Coronary artery (tissue), 2 donors: ENCODE measurements around the gene HES1.

ENCODE experiments used
- DNase-seq: peaks from one replicate; pipeline ENCODE4 v3.0.0-alpha.2; 2017; ENCODE audit warnings: low spot score
- H3K27ac ChIP-seq, 2 donors: fragments of 200-600 bp; sonication (generic); one replicate each; pipeline ENCODE4 v1.5.1; 2016 to 2019
- H3K4me3 ChIP-seq: fragments of 200-600 bp; sonication (generic); 2 replicates; pipeline ENCODE4 v1.5.1; 2016; ENCODE audit warnings: mild to moderate bottlenecking, moderate library complexity
- TF ChIP-seq, protein P1 (sequence below): fragments of 200-600 bp; sonication (generic); IDR thresholded peaks from one replicate; pipeline ENCODE4 v1.5.1; 2019; ENCODE audit warnings: antibody characterized with exemption

The HES1 gene

DNA sequence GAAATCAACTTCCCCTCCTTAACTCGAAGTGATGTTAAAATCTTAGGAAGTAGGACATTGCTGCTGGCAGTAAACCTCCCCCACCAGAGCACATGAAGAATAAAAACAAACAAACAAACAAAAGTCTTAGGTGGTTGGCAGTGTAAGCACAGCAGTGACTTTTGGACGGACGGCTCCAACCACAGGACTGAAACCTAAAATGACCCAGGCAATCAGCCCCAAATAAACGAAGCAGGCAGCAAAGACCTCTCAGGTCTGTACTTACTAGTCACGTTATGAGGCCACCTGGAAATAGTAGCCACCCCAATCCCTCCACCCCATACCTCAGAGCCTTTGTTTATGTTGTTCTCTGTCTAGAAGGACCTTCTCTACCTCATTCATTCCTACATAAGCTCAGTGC, 33.5 kb upstream of the HES1 start:
- Histone ChIP-seq H3K4me3 (no peak overlapping the region), H3K27ac (no peak overlapping the region)
- TF ChIP-seq, protein P1, sequence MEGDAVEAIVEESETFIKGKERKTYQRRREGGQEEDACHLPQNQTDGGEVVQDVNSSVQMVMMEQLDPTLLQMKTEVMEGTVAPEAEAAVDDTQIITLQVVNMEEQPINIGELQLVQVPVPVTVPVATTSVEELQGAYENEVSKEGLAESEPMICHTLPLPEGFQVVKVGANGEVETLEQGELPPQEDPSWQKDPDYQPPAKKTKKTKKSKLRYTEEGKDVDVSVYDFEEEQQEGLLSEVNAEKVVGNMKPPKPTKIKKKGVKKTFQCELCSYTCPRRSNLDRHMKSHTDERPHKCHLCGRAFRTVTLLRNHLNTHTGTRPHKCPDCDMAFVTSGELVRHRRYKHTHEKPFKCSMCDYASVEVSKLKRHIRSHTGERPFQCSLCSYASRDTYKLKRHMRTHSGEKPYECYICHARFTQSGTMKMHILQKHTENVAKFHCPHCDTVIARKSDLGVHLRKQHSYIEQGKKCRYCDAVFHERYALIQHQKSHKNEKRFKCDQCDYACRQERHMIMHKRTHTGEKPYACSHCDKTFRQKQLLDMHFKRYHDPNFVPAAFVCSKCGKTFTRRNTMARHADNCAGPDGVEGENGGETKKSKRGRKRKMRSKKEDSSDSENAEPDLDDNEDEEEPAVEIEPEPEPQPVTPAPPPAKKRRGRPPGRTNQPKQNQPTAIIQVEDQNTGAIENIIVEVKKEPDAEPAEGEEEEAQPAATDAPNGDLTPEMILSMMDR = no peak
- no peak for DNase-seq

DNA sequence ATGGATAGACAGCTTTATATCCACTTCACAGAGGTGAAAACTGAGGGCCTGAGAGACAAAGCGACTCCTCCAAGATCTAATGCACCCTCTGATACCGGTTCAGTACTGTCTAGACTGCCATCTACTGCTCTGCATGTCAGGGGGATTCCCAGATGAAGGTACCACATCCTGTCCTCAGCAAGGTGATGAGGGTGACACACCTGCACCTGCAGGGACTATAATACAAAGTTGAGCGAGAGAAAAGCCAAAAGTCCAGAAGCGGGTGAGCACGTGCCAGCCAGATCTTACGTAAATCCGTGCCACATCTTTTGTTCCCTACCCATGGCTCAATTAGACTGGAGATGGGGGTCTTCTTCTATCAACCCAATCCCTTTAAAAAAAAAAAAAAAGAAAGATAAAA, 32.4 kb upstream of the HES1 start:
- H3K27ac ChIP-seq = no peak overlapping the region
- H3K4me3 ChIP-seq = no peak overlapping the region
- no peak for DNase-seq
- TF ChIP-seq, protein P1 = no peak

DNA sequence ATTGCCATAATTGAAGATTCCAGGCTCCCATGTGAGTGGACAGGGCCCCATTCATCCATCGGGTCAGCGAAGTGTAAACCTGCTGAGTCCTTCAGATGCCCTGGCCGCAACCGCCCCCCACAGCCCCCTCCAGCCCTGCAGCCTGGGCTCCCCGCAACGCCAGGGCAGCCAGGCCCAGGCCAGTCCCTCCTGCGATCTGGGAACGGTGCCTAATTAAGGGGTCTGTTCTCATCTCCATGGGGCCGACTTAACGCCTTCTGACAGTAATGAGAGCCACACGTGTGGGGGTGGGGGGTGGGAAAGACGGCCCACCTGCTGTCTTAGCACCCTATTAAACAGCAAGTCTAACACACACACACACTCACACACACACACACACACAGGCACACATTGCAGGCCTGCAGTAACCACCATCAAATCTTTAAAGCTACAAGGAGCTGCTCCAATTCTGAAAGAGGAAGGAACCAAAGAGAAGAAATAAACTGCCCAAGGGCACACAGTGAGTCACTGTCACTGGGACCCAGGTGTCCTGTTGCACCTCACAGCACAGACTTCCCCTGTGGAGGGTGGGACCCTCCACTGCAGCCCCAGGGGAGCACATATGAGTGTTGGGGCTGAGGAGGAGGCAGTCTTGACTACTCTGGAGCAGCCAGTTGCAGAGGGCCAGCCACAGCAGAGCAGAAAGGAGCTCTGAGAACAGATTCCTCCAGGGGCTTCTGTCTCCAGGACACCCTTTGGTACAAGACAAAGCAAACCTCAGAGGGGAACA, 31.8 kb upstream of the HES1 start:
- no peak overlapping the region for H3K4me3 ChIP-seq
- no peak overlapping the region for H3K27ac ChIP-seq
- TF ChIP-seq, protein P1 = no peak
- DNase-seq = no peak

DNA sequence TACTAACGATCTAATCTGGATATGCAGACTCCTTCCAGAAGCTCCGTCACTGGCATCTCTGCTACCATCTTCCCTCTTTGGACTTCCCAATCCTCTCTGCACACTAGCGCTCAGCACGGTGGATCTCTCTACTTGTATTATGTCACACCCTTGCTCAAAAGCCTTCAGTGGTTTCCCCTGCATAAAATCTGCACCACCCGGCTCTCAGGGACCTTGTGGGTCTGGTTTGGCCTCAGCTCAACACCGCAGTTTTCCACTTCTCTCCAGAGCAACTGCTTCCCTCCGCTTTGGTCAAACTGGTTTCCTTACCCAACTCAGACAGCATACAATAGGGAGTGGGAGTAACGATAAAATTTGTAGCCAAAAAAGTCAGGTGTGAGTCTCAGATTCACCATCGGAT, 30.7 kb upstream of the HES1 start:
- TF ChIP-seq, protein P1 = no peak
- Histone ChIP-seq H3K4me3 (no peak overlapping the region), H3K27ac (no peak overlapping the region)
- DNase-seq = no peak

DNA sequence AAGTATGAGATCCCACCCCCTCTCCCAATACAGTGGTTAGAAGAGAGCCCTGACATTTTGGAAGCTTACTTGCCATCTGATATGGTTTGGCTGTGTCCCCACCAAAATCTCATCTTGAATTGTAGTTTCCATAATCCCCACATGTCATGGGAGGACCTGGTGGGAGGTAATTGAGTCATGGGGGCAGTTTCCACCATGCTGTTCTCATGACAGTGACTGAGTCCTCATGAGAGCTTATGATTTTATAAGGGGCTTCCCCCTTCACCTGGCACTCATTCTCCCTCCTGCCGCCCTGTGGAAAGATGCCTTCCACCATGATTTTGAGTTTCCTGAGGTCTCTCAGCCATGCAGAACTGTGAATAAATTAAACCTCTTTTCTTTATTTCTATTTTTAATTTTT, 28.8 kb upstream of the HES1 start:
- TF ChIP-seq, protein P1 = no peak
- Histone ChIP-seq H3K27ac (no peak overlapping the region), H3K4me3 (no peak overlapping the region)
- no peak for DNase-seq

DNA sequence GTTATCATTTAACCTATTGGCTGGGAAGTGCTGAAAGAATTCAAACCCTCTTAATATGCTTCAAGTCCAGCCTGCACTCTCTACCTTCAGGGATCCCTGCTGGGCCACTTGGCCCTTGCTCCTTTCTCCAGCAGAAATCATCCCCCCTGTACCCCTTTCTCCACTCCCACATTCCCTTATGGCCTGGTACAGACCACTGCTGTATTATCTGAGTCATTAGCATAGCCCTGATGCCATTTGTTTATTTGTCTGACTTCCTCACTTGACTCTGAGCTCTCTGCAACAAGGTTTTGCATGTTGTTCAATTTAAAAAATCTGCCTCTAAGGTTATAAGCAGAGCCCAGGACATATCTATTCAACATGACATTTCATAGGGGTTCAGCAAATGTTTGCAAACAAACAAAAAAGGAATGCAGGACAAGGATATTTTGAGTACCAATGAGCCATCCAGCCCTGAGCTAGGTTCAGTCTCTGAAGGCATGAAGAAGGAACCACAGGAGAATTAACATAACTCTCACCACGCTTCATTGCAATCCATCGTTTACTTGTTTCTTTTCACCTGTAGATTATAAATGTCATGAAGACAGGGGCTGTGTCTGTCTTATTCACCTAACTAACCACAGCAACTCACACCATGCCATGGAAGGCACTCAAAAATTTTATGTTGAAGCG, 26.6 kb upstream of the HES1 start:
- Histone ChIP-seq H3K27ac (no peak overlapping the region), H3K4me3 (no peak overlapping the region)
- TF ChIP-seq, protein P1 = no peak
- no peak for DNase-seq

DNA sequence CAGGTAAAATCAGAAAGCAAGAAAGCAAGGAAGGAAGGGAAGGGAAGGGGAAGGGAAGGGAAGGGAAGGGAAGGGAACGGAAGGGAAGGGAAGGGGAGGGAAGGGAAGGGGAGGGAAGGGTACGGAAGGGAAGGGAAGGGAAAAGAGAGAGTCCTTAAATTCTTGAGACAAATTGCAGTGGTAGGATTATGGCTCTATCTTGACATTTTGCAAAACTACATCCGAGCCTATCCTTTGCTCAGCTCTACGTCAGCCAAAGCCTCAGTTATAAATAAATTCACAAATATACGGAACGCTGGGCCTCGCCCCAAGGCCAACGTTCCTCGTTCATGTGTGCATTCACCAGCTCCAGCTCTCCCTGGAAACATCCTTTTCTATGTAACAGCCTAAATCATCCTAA, 25.5 kb upstream of the HES1 start:
- DNase-seq = no peak
- TF ChIP-seq, protein P1 = no peak
- Histone ChIP-seq H3K27ac (no peak overlapping the region), H3K4me3 (no peak overlapping the region)
